Measurements from ENCODE around the gene REV3L. TPM values are rescaled to one million over a fixed set of nuclear protein-coding genes. Genes with fewer than 3 reads are reported as not detected.

REV3L gene
- total and polyA plus RNA-seq, 2 of the 8 experiments (the other 6 are each of a cell fraction or from before 2014, with no cell fraction given), result 2.1 to 6.6 TPM

DNA sequence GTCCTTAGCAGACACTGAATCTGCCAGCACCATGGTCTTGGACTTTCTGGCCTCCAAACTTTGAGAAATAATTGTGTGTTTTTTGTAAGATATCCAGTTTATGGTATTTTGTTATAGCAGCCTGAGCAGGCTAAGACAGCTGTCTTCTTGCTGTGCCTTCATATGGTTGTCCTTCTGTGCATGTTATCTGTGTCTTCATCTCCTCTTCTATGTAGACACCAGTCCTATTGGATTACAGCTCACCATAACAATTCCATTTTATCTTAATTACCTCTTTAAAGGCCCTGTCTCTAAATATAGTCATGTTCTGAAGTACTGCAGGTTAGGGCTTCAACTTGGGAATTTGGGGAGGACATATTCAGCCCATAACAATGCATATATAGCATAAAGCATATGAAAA, 44.3 kb upstream of the REV3L start (continued):
- no peak for TF ChIP-seq ZNF274 (IDR thresholded peaks at IDR 0.05; ENCODE audit: borderline replicate concordance, extremely low read depth, low read length)
- no peak for TF ChIP-seq HDAC6 (IDR thresholded peaks at IDR 0.05; ENCODE audit: low read depth, low read length)

All from H1 (cell line).